KMS-11 (cell line): Measurements from ENCODE around the gene OR52E5.

Experiments
- H2AFZ ChIP-seq: fragments of 200-600 bp; sonication (generic); 2 replicates; pipeline ENCODE4 v1.6.1; 2016; ENCODE audit warnings: antibody characterized with exemption, mixed run types, low read depth
- H3K27ac ChIP-seq: fragments of 200-600 bp; sonication (generic); 2 replicates; pipeline ENCODE4 v1.6.1; 2016; ENCODE audit warnings: mild to moderate bottlenecking, mixed run types
- H3K27me3 ChIP-seq: fragments of 200-600 bp; sonication (generic); 2 replicates; pipeline ENCODE4 v1.6.1; 2017; ENCODE audit warnings: mild to moderate bottlenecking, low read depth, mixed run types, moderate library complexity; ENCODE audit not compliant: insufficient read depth
- H3K36me3 ChIP-seq: fragments of 200-600 bp; sonication (generic); 2 replicates; pipeline ENCODE4 v1.6.1; 2017; ENCODE audit warnings: mild to moderate bottlenecking, mixed run types; ENCODE audit not compliant: insufficient read depth
- H3K4me1 ChIP-seq: fragments of 200-600 bp; sonication (generic); 2 replicates; pipeline ENCODE4 v1.6.1; 2016; ENCODE audit warnings: mild to moderate bottlenecking, low read depth, mixed run types; ENCODE audit not compliant: poor library complexity, severe bottlenecking
- H3K4me2 ChIP-seq: fragments of 200-600 bp; sonication (generic); 2 replicates; pipeline ENCODE4 v1.7.0; 2016; ENCODE audit warnings: mild to moderate bottlenecking, mixed run types
- H3K4me3 ChIP-seq: fragments of 200-600 bp; sonication (generic); IDR thresholded peaks from 2 replicates; pipeline ENCODE4 v1.6.1; 2017; ENCODE audit warnings: low read depth, low read length, mixed read lengths; ENCODE audit not compliant: insufficient read depth
- H3K79me2 ChIP-seq: fragments of 200-600 bp; sonication (generic); 2 replicates; pipeline ENCODE4 v1.6.1; 2016; ENCODE audit warnings: low read depth, mixed run types; ENCODE audit not compliant: insufficient read depth
- H3K9ac ChIP-seq: fragments of 200-600 bp; sonication (generic); 2 replicates; pipeline ENCODE4 v1.6.1; 2016; ENCODE audit warnings: mild to moderate bottlenecking, mixed run types
- H4K20me1 ChIP-seq: fragments of 200-600 bp; sonication (generic); 2 replicates; pipeline ENCODE4 v1.6.1; 2016; ENCODE audit warnings: mild to moderate bottlenecking, mixed run types; ENCODE audit not compliant: insufficient read depth
- TF ChIP-seq, protein P1 (sequence below): fragments of 200-600 bp; sonication (generic); conservative IDR thresholded peaks from 2 replicates; pipeline ENCODE4 v1.6.1; 2017; ENCODE audit warnings: low read depth, mild to moderate bottlenecking, antibody characterized with exemption, low read length, moderate library complexity, mixed read lengths

The OR52E5 gene

DNA sequence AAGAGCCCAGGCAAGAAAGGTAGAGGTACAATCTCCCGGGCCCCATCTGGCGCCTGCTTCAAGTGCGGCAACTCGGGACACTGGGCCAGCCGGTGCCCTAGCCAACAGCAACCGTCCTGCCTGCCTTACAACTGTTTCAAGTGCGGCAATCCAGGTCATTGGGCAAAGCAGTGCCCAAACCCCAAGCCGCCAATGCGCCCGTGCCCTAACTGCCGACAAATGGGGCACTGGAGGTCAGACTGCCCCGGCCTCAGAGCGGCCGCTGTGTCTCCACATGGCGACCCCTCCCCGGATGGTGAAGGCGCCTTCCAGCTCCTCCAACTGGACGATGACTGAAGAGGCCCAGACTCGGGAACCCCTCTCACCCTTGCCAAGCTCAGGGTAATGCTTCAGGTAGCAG, 37.6 kb downstream of the OR52E5 start:
- no peak overlapping the region for H3K27ac ChIP-seq
- H3K27me3 ChIP-seq, result no peaks in the 10 kb centered on the region
- H2AFZ ChIP-seq, result no peak overlapping the region
- no peak overlapping the region for H3K4me3 ChIP-seq
- H3K4me2 ChIP-seq, result no peak overlapping the region
- TF ChIP-seq, protein P1, sequence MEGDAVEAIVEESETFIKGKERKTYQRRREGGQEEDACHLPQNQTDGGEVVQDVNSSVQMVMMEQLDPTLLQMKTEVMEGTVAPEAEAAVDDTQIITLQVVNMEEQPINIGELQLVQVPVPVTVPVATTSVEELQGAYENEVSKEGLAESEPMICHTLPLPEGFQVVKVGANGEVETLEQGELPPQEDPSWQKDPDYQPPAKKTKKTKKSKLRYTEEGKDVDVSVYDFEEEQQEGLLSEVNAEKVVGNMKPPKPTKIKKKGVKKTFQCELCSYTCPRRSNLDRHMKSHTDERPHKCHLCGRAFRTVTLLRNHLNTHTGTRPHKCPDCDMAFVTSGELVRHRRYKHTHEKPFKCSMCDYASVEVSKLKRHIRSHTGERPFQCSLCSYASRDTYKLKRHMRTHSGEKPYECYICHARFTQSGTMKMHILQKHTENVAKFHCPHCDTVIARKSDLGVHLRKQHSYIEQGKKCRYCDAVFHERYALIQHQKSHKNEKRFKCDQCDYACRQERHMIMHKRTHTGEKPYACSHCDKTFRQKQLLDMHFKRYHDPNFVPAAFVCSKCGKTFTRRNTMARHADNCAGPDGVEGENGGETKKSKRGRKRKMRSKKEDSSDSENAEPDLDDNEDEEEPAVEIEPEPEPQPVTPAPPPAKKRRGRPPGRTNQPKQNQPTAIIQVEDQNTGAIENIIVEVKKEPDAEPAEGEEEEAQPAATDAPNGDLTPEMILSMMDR, result no peak
- H4K20me1 ChIP-seq, result no peaks in the 10 kb centered on the region
- no peaks in the 10 kb centered on the region for H3K36me3 ChIP-seq
- no peak overlapping the region for H3K9ac ChIP-seq
- H3K4me1 ChIP-seq, result no peaks in the 10 kb centered on the region
- H3K79me2 ChIP-seq, result no peaks in the 10 kb centered on the region

DNA sequence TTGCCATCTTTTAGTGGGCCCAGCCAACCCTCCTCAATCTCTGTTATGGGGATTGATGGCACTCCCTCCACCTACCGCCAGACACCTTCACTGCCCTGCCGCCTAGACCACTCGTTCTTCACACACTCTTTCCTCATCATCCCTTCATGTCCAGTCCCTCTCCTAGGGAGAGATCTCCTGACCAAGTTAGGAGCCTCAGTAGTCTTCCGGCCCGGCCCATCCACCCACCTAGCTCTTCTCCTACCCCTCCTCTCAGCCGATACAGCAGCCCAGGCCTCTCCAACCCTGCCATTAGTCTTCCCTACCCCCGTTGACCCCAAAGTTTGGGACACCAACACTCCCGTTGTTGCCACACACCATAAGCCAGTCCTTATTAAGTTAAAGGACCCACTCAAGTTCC, 38.1 kb downstream of the OR52E5 start:
- H3K36me3 ChIP-seq, result no peaks in the 10 kb centered on the region
- no peaks in the 10 kb centered on the region for H3K27me3 ChIP-seq
- H3K9ac ChIP-seq, result no peak overlapping the region
- H3K79me2 ChIP-seq, result no peaks in the 10 kb centered on the region
- H3K4me1 ChIP-seq, result no peaks in the 10 kb centered on the region
- TF ChIP-seq, protein P1, result no peak
- no peaks in the 10 kb centered on the region for H4K20me1 ChIP-seq
- no peak overlapping the region for H3K4me2 ChIP-seq
- H3K4me3 ChIP-seq, result no peak overlapping the region
- H2AFZ ChIP-seq, result no peak overlapping the region
- H3K27ac ChIP-seq, result no peak overlapping the region

DNA sequence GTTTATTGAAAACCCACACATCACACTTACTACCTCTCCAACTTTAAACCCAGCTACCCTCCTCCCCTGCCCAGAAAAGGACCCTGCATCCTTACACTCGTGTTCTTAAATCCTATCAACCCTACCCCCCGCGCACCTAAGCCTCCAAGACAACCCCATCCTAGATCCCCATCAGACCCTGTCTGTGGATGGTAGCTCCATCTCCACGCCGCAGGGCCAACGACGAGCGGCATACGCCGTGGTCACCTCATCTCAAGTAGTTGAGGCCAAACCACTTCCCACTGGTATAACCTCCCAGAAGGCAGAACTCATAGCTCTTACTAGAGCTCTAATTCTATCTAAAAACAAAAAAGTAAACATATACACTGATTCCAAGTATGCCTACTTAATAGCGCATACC, 39.7 kb downstream of the OR52E5 start:
- Histone ChIP-seq H3K36me3 (no peaks in the 10 kb centered on the region), H3K4me2 (no peak overlapping the region), H3K4me1 (no peaks in the 10 kb centered on the region), H3K4me3 (no peak overlapping the region), H3K27ac (no peak overlapping the region), H3K79me2 (no peaks in the 10 kb centered on the region), H3K27me3 (no peaks in the 10 kb centered on the region), H2AFZ (no peak overlapping the region), H3K9ac (no peak overlapping the region), H4K20me1 (no peaks in the 10 kb centered on the region)
- TF ChIP-seq, protein P1, result no peak

DNA sequence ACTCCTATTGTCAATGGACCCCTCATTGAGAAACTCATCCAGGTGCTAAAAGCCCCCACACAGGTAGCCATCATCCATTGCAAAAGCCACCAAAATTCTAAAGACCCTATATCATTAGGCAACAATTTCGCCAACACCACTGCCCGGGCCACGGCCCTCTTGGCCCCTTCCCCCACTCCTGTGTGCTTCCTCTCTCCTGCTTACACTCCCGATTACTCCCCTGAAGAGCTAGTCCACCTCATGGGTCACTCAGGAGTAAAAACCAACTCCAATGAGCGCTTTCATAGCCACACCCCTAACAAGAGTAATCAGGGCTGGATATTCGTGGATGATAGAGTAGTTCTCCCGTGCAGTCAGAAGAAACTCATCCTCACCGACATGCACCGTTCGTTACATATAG, 40.1 kb downstream of the OR52E5 start:
- Histone ChIP-seq H2AFZ (no peak overlapping the region), H3K27ac (no peak overlapping the region), H4K20me1 (no peaks in the 10 kb centered on the region), H3K79me2 (no peaks in the 10 kb centered on the region), H3K9ac (no peak overlapping the region), H3K4me2 (no peak overlapping the region), H3K36me3 (no peaks in the 10 kb centered on the region), H3K27me3 (no peaks in the 10 kb centered on the region), H3K4me1 (no peaks in the 10 kb centered on the region), H3K4me3 (no peak overlapping the region)
- TF ChIP-seq, protein P1, result no peak
